Inflammatory macrophage (primary cell): Measurements from ENCODE around the gene SERPINI1.
"Not testable (repeated sequence)": the region's sequence is repeated elsewhere in the genome, so short reads cannot be mapped to it uniquely, and the experiment has no call there.

ENCODE experiments used
- DNase-seq, 2 donors: peaks; one replicate each; pipeline ENCODE4 v3.0.0-alpha.2; 2020 to 2022

Gene SERPINI1

DNA sequence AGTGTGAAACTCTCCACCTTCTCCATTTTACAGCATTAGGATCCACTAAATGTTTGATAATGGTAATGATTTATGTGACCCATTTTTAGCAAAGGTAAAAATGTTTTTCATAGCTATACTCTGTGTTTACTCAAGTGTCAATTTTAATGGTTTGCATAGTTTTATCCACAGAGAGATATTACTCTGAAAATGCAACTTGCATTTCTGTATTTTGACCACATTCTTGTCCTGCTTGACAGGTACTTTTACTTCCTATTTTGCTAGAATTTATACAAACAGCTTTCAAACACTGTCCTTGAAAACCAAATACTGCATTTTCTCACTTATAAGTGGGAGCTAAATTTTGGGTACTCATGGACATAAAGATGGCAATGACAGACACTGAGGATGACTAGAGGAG is 62.9 kb downstream of the SERPINI1 start:
- no peak for DNase-seq

DNA sequence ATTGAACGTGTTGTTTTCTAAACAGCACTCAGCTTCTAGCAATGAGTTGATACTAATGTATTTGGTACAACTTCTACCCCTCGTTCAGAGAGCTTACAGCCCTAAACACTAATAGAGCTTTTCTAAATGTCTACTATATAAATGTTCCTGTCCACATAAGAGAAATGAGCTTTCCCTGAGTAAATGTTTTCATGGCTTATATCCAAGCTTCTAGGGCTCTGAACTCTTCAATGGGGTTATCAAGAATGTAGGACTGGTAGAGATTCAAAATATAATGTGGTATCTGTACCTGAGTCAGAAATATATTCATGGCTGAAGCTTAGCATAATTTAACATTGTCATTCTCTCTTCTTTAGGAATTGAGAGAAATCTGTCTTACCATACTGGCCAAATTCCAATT is 73.4 kb downstream of the SERPINI1 start:
- no peak for DNase-seq

DNA sequence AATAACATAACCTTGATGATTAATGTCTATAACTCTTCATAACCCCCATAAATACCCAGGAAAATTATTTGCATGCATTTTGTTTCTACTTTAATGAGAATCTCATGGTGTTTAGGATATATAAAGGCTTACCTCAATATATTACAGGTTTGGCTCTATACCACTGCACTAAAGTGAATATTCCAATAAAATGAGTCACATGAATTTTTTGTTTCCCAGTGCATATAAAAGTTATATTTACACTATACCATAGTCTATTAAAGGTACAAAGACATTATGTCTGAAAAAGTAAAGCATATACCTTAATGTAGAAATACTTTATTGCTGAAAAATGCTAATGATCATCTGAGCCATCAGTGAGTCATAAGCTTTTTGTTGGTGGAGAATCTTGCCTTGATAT is 74.7 kb downstream of the SERPINI1 start:
- DNase-seq, result no peak

DNA sequence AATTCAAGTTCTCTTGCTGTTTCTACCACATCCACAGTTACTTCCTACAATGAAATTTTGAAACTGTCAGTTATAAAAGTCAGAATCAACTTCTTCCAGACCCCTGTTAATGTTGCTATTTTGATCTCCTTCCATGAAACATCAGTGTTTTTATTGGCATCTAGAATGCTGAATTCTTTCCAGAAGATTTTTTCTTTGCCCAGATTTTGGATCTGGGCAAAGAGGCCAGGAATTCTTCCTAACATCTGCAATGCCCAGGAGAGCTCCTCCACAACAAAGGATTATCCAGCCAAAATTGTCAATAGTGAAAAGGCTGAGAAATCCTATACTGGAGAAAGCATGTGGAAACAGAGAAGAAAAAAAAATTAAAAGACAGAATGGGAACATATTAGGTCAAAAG is 75.5 kb downstream of the SERPINI1 start:
- no peak for DNase-seq

DNA sequence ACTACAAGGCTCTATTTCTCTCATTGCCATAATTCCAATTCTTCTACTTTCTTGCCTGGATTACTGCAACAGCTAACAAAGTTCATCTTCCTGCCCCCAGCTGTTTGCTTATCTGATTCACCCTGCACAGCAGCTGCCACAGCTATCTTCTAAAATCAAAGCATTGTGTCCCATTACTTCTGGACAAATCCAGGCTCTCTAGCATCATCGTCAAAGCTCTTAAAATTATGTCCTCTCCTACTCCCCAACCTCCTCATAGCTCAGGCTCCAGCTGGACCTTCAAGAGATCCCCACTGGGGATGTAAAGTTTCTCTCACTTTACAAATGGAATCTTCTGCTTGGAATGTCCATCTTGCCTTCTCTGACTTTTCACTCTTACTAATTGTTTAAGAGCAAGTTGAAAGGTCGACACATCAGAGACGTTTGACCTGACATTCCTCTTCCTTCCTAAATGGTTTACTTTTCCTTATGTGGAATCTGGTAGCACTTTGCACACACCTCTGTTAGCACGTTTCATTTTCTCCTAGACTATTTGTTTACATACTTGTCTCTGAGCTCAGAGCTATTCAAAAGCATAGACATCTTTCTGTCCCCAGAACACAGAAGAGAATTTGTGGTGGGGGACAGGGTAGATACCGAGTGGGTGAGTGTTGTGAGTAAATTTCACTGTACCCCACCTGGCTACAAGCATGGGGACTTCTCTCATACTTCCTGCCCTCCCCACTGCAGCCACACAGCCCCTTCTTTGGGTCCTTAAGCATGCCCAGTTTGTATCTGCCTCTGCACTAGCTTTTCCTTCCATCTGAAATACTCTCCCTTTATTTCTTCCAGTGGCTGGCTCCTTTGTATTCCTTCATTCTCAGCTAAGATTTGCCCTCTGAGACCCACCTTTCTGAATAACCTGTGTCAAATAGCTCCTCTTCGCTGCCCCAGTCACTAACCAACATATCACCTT is 77.9 kb downstream of the SERPINI1 start:
- no peak for DNase-seq

DNA sequence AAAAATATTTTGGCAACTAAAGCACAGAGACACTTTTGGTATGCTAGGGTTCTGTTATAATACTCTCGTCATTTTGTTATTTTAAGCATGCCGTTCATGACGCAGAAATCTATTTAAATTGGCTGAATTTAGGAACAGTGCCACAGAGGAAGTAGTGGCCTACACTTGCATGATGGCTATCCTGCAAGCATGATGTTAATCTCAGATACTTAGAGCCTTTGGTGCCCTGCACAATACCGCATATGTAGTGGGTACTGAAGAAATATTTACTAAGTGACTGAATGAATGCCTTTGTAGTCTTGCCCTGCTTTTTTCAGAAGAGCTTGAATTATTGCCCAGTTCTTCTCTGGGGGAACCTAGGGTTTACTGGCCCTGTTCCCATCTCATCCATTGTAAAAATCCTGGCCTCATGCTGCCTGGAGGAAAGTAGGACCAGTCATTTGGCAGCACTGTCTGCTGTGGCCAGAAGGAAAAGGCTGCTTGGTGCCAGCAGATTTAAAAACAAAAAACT is 79.0 kb downstream of the SERPINI1 start:
- no peak for DNase-seq

DNA sequence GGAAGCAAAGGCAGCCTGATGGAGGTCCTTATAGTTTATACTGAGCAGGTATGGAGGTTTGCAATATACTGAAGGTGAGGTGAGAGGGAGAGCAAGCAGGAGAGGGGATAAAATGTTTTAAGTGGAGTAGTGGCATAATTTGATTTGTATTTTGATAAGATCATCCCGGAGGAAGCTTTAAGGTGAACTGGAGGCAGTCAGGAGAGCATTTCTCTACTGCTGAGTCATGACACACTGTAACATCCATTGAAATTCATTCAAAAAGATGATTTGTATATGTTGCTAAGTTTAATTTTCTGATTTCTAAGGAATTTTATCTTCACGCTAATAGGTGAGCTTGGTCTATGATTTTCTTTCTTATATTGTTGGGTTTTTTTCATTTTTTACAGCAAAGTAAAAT is 81.4 kb downstream of the SERPINI1 start:
- no peak for DNase-seq

DNA sequence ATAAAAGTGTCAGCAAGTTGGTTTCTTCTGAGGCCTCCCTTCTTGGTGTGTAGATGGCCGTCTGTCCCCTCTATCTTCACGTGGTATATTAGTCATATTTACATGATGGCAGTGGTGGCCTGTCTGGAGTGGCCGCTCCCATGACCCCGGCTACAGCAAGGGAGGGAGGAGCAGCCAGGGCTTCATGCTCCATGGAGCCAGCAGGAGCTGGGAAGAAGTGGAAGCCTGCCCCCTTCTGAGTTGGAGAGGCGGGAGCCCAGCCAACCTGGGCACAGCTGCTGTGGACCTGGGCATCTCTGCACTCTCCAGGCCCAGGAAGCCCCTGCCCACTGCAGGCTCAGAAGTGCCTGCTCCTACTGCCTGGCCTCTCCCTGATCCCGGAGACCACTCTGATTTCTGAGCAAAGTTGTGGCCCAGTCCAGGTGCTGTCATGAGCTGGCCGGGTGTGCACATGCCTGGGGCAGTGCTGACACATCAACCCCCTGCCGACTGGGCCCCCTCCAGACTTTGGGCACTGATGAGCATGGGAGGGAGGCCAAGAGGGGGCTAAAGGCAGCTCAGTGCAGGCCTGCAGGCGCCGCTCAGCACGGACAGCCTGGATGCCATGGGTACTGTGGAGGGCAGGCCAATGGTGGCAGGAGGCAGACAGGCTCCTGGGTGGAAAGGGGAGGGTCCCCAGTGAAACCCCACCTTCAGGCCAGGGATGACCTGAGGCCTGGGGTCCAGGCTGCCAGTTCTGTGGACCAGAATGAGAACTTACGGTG is 84.8 kb downstream of the SERPINI1 start:
- DNase-seq, result no peak

DNA sequence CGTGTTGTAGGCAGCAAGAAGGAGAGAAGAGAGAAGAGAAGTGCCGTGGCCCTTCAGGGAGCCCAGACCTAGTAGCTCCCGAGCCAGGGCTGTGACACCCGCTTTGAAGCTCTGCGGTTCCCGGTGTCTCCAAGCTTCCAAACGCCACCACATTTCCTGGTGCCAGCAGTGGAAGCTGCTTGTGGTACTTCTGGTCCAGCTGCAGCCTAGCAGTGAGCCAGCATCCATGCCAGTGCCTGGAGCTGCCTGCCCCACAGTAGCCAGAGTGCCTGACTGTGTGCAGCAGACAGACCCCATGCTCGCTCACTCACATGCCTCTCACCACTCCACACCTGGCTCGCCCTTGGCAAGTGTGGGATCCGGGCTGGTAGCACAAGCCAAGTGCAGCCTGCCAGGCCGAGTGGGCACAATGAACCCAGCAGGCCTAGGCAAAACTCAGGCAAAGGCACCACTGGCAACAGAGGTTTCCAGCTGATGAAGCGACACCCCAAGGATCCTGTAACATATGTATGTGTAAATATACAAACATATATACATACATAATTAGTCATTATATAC is 85.8 kb downstream of the SERPINI1 start:
- DNase-seq, result no peak

DNA sequence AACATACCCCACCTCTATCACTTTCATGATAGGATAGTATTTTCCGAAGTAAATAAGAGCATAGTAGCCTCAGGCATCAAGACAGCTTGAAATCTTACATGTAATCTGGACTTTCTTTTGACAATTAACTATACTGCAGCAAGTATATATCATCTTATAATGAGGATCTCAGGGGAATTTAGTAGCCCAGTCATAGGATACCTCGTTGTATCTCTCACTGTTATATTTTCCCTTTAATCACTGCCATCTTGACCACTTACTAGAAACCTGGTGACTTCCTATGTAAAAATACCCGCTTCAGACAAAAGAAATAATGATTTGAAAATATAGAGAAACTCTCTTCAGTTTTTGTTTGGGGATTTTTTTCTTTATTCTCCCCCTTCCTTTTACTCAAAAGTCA is 88.2 kb downstream of the SERPINI1 start:
- no peak for DNase-seq

DNA sequence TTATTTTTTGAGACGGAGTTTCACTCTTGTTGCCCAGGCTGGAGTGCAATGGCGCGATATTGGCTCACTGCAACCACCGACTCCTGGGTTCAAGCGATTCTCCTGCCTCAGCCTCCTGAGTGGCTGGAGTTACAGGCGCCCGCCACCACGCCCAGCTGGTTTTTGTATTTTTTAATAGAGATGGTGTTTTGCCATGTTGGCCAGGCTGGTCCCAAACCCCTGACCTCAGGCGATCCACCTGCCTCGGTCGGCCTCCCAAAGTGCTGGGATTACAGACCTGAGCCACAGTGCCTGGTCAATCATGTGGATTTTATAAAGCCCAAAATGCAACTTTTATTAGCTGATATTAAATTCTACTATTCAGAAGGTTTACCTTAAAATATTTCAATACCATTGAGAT is 92.1 kb downstream of the SERPINI1 start:
- not testable (repeated sequence) for DNase-seq

DNA sequence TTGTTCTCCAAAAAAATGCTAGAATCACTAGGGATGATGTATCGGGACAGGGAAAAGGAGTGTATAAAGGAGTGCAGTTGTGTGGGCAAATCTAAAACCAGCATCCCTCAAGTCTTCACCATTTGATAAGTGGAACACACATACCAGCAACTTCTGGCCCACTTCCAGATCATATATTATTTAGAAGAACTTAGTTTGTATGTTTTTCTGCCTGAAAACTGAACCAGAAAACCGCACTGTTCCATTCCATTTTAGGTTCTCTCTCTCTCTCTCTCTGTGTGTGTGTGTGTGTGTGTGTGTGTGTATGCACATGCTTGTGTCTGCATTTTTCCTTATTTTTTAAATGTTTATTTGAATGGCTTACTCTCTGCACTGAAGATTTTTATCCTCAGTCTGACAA is 93.5 kb downstream of the SERPINI1 start:
- DNase-seq, result no peak

DNA sequence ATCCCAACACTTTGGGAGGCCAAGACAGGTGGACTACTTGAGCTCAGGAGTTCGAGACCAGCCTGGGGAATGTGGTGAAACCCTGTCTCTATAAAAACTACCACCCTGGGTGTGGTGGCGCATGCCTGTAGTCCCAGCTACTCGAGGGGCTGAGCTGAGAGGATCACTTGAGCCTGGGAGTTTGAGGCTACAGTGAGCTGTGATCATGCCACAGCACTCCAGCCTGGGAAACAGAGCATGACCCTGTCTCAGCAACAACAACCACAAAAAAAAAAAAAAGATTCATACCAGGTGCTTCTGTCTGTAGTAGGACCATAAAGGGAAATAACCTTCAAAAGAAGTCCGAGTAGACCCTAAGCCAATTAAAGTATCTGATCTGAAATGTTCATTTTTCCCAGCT is 94.5 kb downstream of the SERPINI1 start:
- no peak for DNase-seq

DNA sequence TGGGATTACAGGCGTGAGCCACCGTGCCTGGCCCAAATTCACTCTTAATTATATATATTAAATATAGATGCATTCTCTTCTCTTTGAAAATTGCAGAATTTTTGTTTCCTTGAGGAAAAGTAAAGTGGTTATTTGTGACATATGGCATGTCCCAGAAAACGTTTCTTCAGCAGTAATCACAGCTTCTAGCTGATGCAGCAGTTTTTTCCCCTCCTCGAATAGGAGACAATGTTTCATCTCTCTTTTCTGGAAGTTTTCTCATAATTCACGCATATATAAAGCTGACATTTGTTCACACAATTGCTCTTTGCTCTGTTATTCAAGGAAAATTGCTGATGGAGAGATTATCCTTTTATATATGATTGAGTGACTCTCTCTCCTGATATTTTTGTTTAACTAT is 99.8 kb downstream of the SERPINI1 start:
- DNase-seq, result no peak

DNA sequence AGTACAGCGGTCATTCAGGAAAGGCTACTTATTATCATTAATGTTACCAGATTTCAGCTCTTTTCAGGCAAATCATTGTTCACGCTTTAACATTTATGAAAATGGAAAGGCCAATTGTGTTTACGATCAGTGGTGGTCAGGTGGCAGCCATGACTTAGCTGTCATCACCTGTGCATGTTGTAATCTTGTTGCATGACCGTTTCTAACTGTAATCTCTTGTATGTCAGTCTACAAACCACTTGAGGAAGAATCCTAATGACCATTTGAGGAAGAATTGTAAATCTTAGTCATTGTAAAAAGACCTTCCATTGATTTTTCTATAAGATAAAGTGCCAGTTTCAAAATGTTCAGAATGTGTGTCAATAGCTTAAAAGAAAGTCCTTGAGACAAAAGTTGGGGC is 100.4 kb downstream of the SERPINI1 start:
- DNase-seq, result no peak

DNA sequence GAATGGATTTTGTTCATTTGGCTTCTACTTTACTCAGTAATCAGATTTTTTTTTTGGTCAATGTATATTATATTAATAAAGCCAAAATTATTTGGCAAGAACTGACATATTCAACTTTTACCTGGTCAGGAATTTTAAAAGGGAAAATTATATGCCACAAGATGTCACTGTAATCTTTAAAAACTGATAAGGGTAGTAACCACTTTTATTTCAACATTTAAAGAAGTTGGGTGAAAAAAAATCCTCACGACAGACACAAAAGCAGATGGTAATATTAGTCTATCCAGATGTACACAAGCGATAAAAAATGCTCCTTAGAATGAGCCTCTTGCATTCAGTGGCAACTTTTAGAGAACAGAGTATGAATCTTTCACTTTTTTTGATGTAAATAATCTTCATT is 101.9 kb downstream of the SERPINI1 start:
- peak; percentile 19 to 74 for DNase-seq

DNA sequence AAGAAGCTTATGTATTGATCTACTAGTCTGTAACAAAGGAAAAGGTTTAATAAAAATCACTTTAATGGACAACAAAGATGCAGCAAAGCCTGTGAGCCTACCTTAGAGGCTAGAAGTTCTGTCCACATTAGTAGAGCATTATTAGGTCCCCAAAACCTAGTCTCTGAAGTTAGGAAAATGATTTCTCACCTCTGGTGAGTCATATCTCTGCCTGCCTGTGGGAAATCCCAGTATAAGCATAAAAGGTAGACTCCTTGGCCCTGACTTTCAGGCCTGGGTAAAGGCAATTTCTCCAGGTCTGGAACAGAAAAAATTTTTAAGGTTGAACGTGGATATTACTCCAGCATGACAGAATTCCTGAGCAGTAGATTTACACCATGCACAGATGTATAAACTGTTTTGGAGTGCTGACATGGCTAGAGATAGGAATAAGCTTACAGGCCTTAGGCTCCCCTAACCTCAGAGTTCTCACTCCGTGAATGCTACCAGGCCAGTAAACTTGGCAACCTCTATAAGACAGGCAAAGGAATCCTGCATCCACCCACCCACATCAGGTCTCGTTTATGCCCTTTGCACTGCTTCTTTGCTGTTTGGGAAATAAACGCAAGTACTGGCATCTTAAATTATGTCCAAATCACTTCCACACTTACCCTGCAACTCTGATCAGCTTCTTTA is 104.1 kb downstream of the SERPINI1 start:
- DNase-seq, result no peak

DNA sequence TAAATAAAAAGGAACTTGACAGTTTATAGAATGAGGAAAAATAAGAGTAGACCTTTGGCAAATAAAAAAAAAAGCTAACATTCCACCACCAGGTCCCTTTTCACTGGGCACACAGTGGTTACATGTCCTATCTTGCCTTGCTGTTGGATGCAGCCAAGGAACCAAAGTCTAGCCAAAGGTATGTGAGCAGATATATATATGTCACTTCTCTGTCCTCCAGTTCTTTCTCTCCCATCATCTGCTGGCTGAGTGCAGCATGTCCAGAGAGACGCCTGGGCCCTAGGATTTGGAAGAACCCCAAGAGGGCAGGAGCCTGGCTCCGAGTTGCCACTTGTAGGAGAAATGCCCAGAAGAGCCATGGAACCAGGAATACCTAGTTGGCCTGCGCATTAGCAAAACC is 104.7 kb downstream of the SERPINI1 start:
- DNase-seq, result no peak

DNA sequence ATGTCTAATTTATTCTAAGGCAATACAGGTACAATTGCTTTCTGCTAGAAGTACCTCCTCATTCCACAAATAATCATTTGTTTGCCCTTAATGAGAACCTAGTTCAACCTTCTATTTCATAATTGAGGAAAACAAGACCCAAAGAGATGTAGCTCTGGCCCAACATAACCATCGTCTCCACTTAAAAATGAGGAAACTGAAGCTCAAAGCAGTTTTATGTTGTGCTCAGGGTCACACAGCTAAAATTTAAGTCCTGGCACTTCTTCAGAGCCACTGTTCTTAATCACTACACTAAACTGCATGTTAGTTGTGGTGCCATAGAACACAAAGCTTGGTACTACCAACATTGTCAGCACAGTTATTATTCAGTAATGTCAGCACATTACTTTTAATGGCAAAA is 108.0 kb downstream of the SERPINI1 start:
- DNase-seq, result peak; percentile 43 to 50

DNA sequence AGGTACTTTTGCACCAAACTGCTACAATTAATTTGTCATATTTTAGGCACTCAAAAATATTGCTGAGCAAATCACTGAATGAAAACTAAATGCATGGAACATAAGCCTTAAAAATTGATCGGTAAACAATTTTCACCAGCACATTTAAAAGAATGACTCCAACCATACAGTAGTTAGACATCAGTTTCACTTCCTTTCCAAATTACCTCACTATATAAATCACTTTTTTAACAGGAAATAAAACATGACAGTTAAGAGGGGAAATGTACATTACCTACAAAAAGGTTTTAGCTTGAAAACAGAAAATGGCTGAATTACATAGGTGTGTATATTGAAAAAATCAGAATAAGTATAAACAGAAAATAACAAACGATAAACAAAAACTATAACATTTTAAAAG is 108.4 kb downstream of the SERPINI1 start:
- DNase-seq, result peak in 1 of 2 donors; percentile 56

DNA sequence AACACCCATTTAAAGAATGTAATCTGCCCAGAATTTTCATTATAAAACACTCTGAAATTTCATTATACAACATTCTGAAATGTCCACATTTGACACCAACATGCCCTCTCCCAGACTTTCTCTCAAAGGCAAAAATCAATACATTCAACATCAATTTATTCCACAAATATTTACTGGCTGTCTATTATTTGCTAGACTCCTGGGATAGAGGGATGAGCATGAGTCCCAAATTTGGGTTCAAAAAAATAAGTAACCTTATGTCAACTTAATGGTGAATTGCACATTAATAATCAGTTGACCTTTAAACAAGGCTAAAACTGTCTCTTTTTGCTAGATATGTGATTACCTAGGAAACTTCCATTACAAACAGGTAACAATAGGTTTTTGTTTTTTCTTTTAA is 109.0 kb downstream of the SERPINI1 start:
- DNase-seq, result no peak

DNA sequence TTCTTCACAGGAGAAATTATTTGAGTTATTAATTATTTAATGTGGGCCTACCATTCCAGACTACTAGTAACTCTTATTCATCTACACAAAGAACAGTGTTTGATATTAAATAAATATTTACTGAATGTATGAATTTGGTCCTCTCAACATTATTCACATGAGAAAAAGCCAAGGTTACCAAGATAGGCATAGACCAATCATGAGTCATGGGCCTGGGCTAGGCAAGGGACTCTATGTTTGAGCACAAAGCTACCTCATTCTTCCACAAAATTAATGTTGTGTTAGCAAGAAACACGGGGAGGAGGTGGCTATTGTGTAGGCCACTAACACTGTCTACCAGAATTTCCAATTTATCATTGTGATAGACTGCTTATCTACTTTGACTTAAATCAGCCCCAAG is 115.7 kb downstream of the SERPINI1 start:
- no peak for DNase-seq

DNA sequence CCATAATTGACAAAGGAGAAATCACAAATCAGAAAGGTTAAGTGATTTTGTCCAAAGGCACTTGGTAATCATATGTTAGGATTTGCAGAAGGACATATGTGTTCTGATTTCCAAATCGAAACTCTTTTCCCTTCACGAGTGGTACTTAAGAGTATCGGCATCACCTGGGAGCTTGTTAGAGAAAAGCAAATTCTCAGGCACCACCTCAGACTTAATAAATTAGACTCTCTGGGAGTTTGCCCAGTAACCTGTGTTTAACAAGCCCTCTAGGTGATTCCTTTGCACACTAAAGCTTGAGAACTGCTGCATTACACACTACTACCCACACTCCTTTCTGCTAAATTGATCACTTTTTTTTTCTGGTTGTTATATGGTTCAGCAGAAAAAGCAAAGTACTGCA is 116.2 kb downstream of the SERPINI1 start:
- DNase-seq, result no peak
